Ovary (tissue), 9 donors: ENCODE results near the gene MELK. TPM values are rescaled to one million over a fixed set of nuclear protein-coding genes. Genes with fewer than 3 reads are reported as not detected.

ENCODE experiments used
- DNase-seq, 5 donors: peaks; one replicate each; pipeline ENCODE4 v3.0.0-alpha.2; 2019 to 2020
- H3K27ac ChIP-seq, 2 donors: fragments of 200-600 bp; one replicate each; pipeline versions ENCODE4 v1.5.1 to v1.8.0; 2019 to 2022
- H3K27me3 ChIP-seq: fragments of 200-600 bp; one replicate; pipeline ENCODE4 v1.8.0; 2022
- H3K36me3 ChIP-seq: fragments of 200-600 bp; sonication (generic); one replicate; pipeline ENCODE4 v1.5.1; 2019
- H3K4me1 ChIP-seq: one replicate; pipeline ENCODE4 v1.8.1; 2013; ENCODE audit warnings: mild to moderate bottlenecking, moderate library complexity; ENCODE audit not compliant: insufficient read depth
- H3K4me3 ChIP-seq: fragments of 200-600 bp; sonication (generic); one replicate; pipeline ENCODE4 v1.5.1; 2017
- H3K9me3 ChIP-seq, 2 donors: fragments of 200-600 bp in 1 of 2; sonication (generic) in 1 of 2; one replicate each; pipeline versions ENCODE4 v1.5.1 to v1.8.1; 2013 to 2019; ENCODE audit warnings: mild to moderate bottlenecking in 1 of 2, moderate library complexity in 1 of 2
- CTCF ChIP-seq, 3 donors: fragments of 450-650 bp in 2 of 3; fragments of 200-600 bp in 1 of 3; IDR thresholded peaks; one replicate each; pipeline versions ENCODE4 v1.5.1 to v1.8.0; 2016 to 2022; ENCODE audit warnings: antibody characterized with exemption in 3 of 3, mild to moderate bottlenecking in 1 of 3
- EP300 ChIP-seq: sonication (generic); formaldehyde crosslinking; IDR thresholded peaks from one replicate; pipeline ENCODE4 v1.6.1; 2017; ENCODE audit warnings: antibody characterized with exemption
- POLR2A ChIP-seq: fragments of 450-650 bp; IDR thresholded peaks from one replicate; pipeline ENCODE4 v1.6.1; 2017; ENCODE audit warnings: antibody characterized with exemption, mild to moderate bottlenecking, moderate library complexity
- WGBS, 3 donors: extraction: QIAGEN DNeasy Blood & Tissue Kit in 1 of 3; methylation state at CpG; one replicate each; pipeline versions ENCODE4 v1.1.5 to v1.1.7; 2013 to 2017; 5-methylcytosine and 5-hydroxymethylcytosine counted together
- intact Hi-C, 4 donors: fragments of 100-400 bp; cut with DNase I; formaldehyde crosslinking; loops; one replicate each; pipeline versions ENCODE4 v1.11.0 to v1.15.1; 2022 to 2023
- polyA plus RNA-seq, 2 donors: library from polyadenylated mRNA; stranded (reverse); fragments of 200-250 nt in 1 of 2; fragments of 350-450 nt in 1 of 2; fragmentation: Illumina TruSeq in 1 of 2; extraction: RNeasy Lipid Tissue Mini Kit (QIAGEN cat#74804) in 1 of 2; gene quantifications; one replicate each; pipeline ENCODE4 v1.2.3, GENCODE V29; 2013 to 2014
- total RNA-seq, 7 donors: library from RNA; depleted of rRNA in 2 of 7; stranded (reverse); fragments of >200 nt in 2 of 7; fragmentation: NEBNext Ultra II Directional in 3 of 7; extraction: Animal tissue kit (Norgen Biotek cat#: 25700) in 3 of 7; gene quantifications; one replicate each; pipeline versions ENCODE4 v1.1.0 to v1.2.4, GENCODE V29; 2016 to 2023
- donor health status: DM: no; HTN: no; CAD: no; lungs with moderate emphysema.
- donor health status: DM: no; HTN: no; CAD: no.
- donor health status: Bipolar disorder and iron deficiency.
- donor health status: DM: yes; HTN: yes; CAD: no.
- donor health status: DM: no; HTN: no; CAD: no.
- donor health status: DM: yes; HTN: yes; CAD: no.

The MELK gene
- total and polyA plus RNA-seq, 9 donors: 0.25 to 1.3 (median 0.69) TPM; not detected in 2

- no peak overlapping the region for H3K4me3 ChIP-seq
- no peak for TF ChIP-seq CTCF (IDR thresholded peaks at IDR 0.05)
- H3K36me3 ChIP-seq: no peaks in the 10 kb centered on the region
- H3K4me1 ChIP-seq: no peaks in the 10 kb centered on the region
- H3K9me3 ChIP-seq: no peaks in the 10 kb centered on the region
- intact Hi-C loops: loop anchor here in 1 of 4 donors (10.0 kb wide), 1 partner anchor 222 kb away; no protein-coding TSS in a partner anchor
- H3K27me3 ChIP-seq: no peaks in the 10 kb centered on the region
- no peak for DNase-seq
- no peak overlapping the region for H3K27ac ChIP-seq
- WGBS, 3 donors: 94 to 98% (median 95%) methylated on average over 6 of the region's 6 CpGs
Measured at GRCh38 chr9:36642817-36643216, 70.1 kb downstream of the MELK start.

- WGBS, 3 donors: 97 to 98% (median 97%) methylated on average over 7 of the region's 7 CpGs
- Histone ChIP-seq H3K27ac (no peak overlapping the region), H3K4me3 (no peak overlapping the region), H3K9me3 (no peaks in the 10 kb centered on the region), H3K4me1 (no peaks in the 10 kb centered on the region), H3K36me3 (no peaks in the 10 kb centered on the region), H3K27me3 (no peaks in the 10 kb centered on the region)
- no peak for DNase-seq
- intact Hi-C loops: no loop called here
- TF ChIP-seq POLR2A (no peak), CTCF (IDR thresholded peaks at IDR 0.05) (no peak), EP300 (no peak)
Measured at GRCh38 chr9:36656842-36657241, 84.1 kb downstream of the MELK start.

- DNase-seq: no peak
- no peaks in the 10 kb centered on the region for H3K9me3 ChIP-seq
- H3K4me1 ChIP-seq: no peaks in the 10 kb centered on the region
- TF ChIP-seq EP300 (no peak), POLR2A (no peak), CTCF (IDR thresholded peaks at IDR 0.05) (no peak)
- WGBS, 3 donors: 94 to 95% (median 95%) methylated on average over 6 of the region's 6 CpGs
- no peaks in the 10 kb centered on the region for H3K27me3 ChIP-seq
- no peaks in the 10 kb centered on the region for H3K36me3 ChIP-seq
- H3K27ac ChIP-seq: no peak overlapping the region
- no peak overlapping the region for H3K4me3 ChIP-seq
- intact Hi-C loops: no loop called here
Measured at GRCh38 chr9:36659500-36659899, 86.8 kb downstream of the MELK start.

- Histone ChIP-seq H3K9me3 (no peaks in the 10 kb centered on the region), H3K36me3 (no peaks in the 10 kb centered on the region), H3K27me3 (no peaks in the 10 kb centered on the region), H3K4me3 (no peak overlapping the region), H3K27ac (no peak overlapping the region), H3K4me1 (no peaks in the 10 kb centered on the region)
- TF ChIP-seq EP300 (no peak), CTCF (IDR thresholded peaks at IDR 0.05) (no peak), POLR2A (no peak)
- no peak for DNase-seq
- intact Hi-C loops: no loop called here
- WGBS, 3 donors: 46 to 67% (median 55%) methylated on average over 1 of the region's 1 CpG
Measured at GRCh38 chr9:36664806-36665205, 92.1 kb downstream of the MELK start.

- TF ChIP-seq EP300: no peak
- no peak for TF ChIP-seq CTCF (IDR thresholded peaks at IDR 0.05)
- TF ChIP-seq POLR2A: no peak
- H3K4me3 ChIP-seq: no peak overlapping the region
- H3K27me3 ChIP-seq: no peaks in the 10 kb centered on the region
- H3K4me1 ChIP-seq: no peaks in the 10 kb centered on the region
- H3K27ac ChIP-seq: no peak overlapping the region
- H3K9me3 ChIP-seq: no peaks in the 10 kb centered on the region
- no peak for DNase-seq
- WGBS, 3 donors: 82 to 85% (median 83%) methylated on average over 2 of the region's 2 CpGs
- intact Hi-C loops: no loop called here
- no peaks in the 10 kb centered on the region for H3K36me3 ChIP-seq
Measured at GRCh38 chr9:36665387-36665786, 92.7 kb downstream of the MELK start.
